ENCODE data around the gene ERVK3-1. TPM values are rescaled to one million over a fixed set of nuclear protein-coding genes. Genes with fewer than 3 reads are reported as not detected.

Gene ERVK3-1
- polyA plus RNA-seq, 3 donors, result 34.6 to 61.5 (median 38.8) TPM

GRCh38 chr19:58277748-58278540 is 27.2 kb upstream of the ERVK3-1 start:
- peak overlapping the region; percentile 96 for H3K4me2 ChIP-seq (replicated peaks; ENCODE audit: extremely low read depth, low read length, poor library complexity, severe bottlenecking)
- Mint-ChIP-seq H3K9me3 (peaks cover 37 to 86% (median 66%) of the 10 kb centered on the region in 7 donors), H3K27ac (peak overlapping the region; percentile 86 to 95 (median 93)), H3K27me3 (ENCODE audit: low read depth in 3 of 3) (peaks cover 0 to 3% (median 2%) of the 10 kb centered on the region in 3 donors), H3K4me1 (peaks cover 20% of the 10 kb centered on the region), H3K4me3 (peak overlapping the region; percentile 92 to 95), H3K36me3 (peaks cover 29 to 31% of the 10 kb centered on the region in 2 donors)
- no peaks in the 10 kb centered on the region for H3K36me3 ChIP-seq (replicated peaks in 1 of 2; ENCODE audit: control insufficient read depth in 1 of 2, insufficient read depth in 2 of 2, low read length in 2 of 2)
- H3K4me1 ChIP-seq (ENCODE audit: control insufficient read depth in 1 of 2, insufficient read depth in 2 of 2, low read length in 2 of 2), result peaks cover 15 to 25% of the 10 kb centered on the region in 2 donors
- TF ChIP-seq CTCF (IDR thresholded peaks at IDR 0.05), result no peak
- intact Hi-C loops (cut with micrococcal nuclease), result loop anchor here in 1 of 2 donors (1.0 to 5.0 kb wide), 2 partner anchors 48 to 96 kb away; partner anchors contain the start of genes ZNF274 and ZSCAN22
- H3K4me3 ChIP-seq (replicated peaks in 1 of 3; ENCODE audit: low read depth in 2 of 3, low read length in 3 of 3), result peak overlapping the region; percentile 67 to 91 (median 89)
- H3K9me3 ChIP-seq (replicated peaks in 1 of 2; ENCODE audit: control insufficient read depth in 1 of 2, insufficient read depth in 1 of 2, low read length in 2 of 2), result peaks cover 43 to 64% of the 10 kb centered on the region in 2 donors
- 2% methylated on average over 10 of the region's 25 CpGs for WGBS (ENCODE audit: insufficient coverage)
- H3K79me2 ChIP-seq (ENCODE audit: insufficient read depth, low read length), result peaks cover 16% of the 10 kb centered on the region
- DNase-seq, result peak in 1 of 3 donors; percentile 21
- H4K20me1 ChIP-seq (ENCODE audit: insufficient read depth, low read length), result no peaks in the 10 kb centered on the region
- peak overlapping the region; percentile 86 for H3K9ac ChIP-seq (ENCODE audit: insufficient read depth, low read length, poor library complexity, severe bottlenecking)
- H3K27ac ChIP-seq (ENCODE audit: low read depth in 1 of 2, low read length in 2 of 2), result peak overlapping the region; percentile 75 to 87
- H3K27me3 ChIP-seq (ENCODE audit: control insufficient read depth in 2 of 2, insufficient read depth in 2 of 2, low read length in 2 of 2), result no peaks in the 10 kb centered on the region
- H2AFZ ChIP-seq (ENCODE audit: insufficient read depth, low read depth, low read length, poor library complexity, severe bottlenecking), result peak overlapping the region; percentile 100

GRCh38 chr19:58278541-58279041 is 26.6 kb upstream of the ERVK3-1 start, which contains the start of gene ZNF8:
ZNF8 (plus strand) TSS chr19:58278955; CDS start chr19:58279082, 127 bp downstream.
- Mint-ChIP-seq H3K9me3 (peaks cover 39 to 86% (median 67%) of the 10 kb centered on the region in 7 donors), H3K27ac (peak within 1 kb of the TSS; percentile 86 to 95 (median 94)), H3K27me3 (ENCODE audit: low read depth in 3 of 3) (peaks cover 0 to 2% (median 2%) of the 10 kb centered on the region in 3 donors), H3K4me1 (peaks cover 20% of the 10 kb centered on the region), H3K36me3 (peaks cover 35% of the 10 kb centered on the region in 2 donors), H3K4me3 (peak within 1 kb of the TSS; percentile 92 to 95)
- Histone ChIP-seq H3K27me3 (ENCODE audit: control insufficient read depth in 2 of 2, insufficient read depth in 2 of 2, low read length in 2 of 2) (no peaks in the 10 kb centered on the region), H3K9me3 (replicated peaks in 1 of 2; ENCODE audit: control insufficient read depth in 1 of 2, insufficient read depth in 1 of 2, low read length in 2 of 2) (peaks cover 42 to 64% of the 10 kb centered on the region in 2 donors), H3K27ac (ENCODE audit: low read depth in 1 of 2, low read length in 2 of 2) (peak within 1 kb of the TSS; percentile 75 to 87), H3K9ac (ENCODE audit: insufficient read depth, low read length, poor library complexity, severe bottlenecking) (peak within 1 kb of the TSS; percentile 86), H3K4me1 (ENCODE audit: control insufficient read depth in 1 of 2, insufficient read depth in 2 of 2, low read length in 2 of 2) (peaks cover 15 to 25% of the 10 kb centered on the region in 2 donors), H3K36me3 (replicated peaks in 1 of 2; ENCODE audit: control insufficient read depth in 1 of 2, insufficient read depth in 2 of 2, low read length in 2 of 2) (no peaks in the 10 kb centered on the region), H3K4me2 (replicated peaks; ENCODE audit: extremely low read depth, low read length, poor library complexity, severe bottlenecking) (peak within 1 kb of the TSS; percentile 96), H3K79me2 (ENCODE audit: insufficient read depth, low read length) (peaks cover 16% of the 10 kb centered on the region), H2AFZ (ENCODE audit: insufficient read depth, low read depth, low read length, poor library complexity, severe bottlenecking) (peak within 1 kb of the TSS; percentile 100), H3K4me3 (replicated peaks in 1 of 3; ENCODE audit: low read depth in 2 of 3, low read length in 3 of 3) (peak within 1 kb of the TSS; percentile 67 to 91 (median 89)), H4K20me1 (ENCODE audit: insufficient read depth, low read length) (no peaks in the 10 kb centered on the region)
- WGBS (ENCODE audit: insufficient coverage), result under 1% methylated on average over 42 of the region's 42 CpGs
- intact Hi-C loops (cut with micrococcal nuclease), result loop anchor here in 1 of 2 donors (1.0 to 5.0 kb wide), 2 partner anchors 48 to 96 kb away; partner anchors contain the start of genes ZNF274 and ZSCAN22
- peak; percentile 94 to 98 (median 96) for DNase-seq
- TF ChIP-seq CTCF (IDR thresholded peaks at IDR 0.05), result no peak

All from CD14-positive monocyte (primary cell).